ENCODE data around the gene SCUBE1. TPM values are rescaled to one million over a fixed set of nuclear protein-coding genes. Genes with fewer than 3 reads are reported as not detected.

SCUBE1 gene
- total and polyA plus RNA-seq, 2 of the 4 experiments (the other 2 are of a cell fraction): not detected

DNA sequence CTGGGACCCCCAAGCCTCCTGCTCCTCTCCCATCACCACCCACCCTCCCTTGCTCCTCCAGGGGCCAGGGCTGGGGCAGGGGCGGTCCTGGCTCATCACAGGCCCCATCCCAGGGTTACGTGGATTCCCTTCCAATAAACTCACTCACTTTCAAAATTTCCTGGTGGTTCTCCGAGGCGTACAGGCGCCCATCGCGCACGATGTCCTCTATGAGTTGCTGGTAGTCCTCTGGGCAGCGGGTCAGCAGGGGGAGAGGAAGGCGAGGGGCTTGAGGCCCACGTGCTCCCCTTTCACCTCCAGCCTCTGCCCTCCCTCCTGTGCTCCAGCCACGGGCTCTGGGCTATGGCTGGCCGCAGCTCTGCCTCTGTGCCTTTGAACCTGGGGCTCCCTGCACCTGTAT is 135.8 kb downstream of the SCUBE1 start:
- POLR2A ChIA-PET (ENCODE audit: unreplicated experiment): no interaction called here
- H3K27ac ChIP-seq (ENCODE audit: insufficient read depth, low read length): no peak overlapping the region
- no peak overlapping the region for H3K4me3 ChIP-seq (ENCODE audit: insufficient read depth, low read depth, low read length)
- no peak overlapping the region for H2AK5ac ChIP-seq (ENCODE audit: low read depth, low read length)
- peaks cover 21% of the 10 kb centered on the region; the same call in 1 of the 2 replicates for H3K27me3 ChIP-seq (ENCODE audit: control insufficient read depth, insufficient read depth, low read length)
- H3K56ac ChIP-seq (ENCODE audit: extremely low read depth, insufficient read depth, low read length): no peak overlapping the region
- no peaks in the 10 kb centered on the region for H3K36me3 ChIP-seq (ENCODE audit: control insufficient read depth, insufficient read depth, low read length)
- dilution Hi-C loops (cut with HindIII; ENCODE audit: low sequenced_read_pairs, unreplicated experiment): no loop called here
- WGBS, 2 experiments (ENCODE audit: extremely low coverage in 2 of 2, insufficient read length in 1 of 2): 36% methylated on average over 3 of the region's 13 CpGs; no CpG with 5 or more reads in 1 of the 2 experiments
- intact Hi-C loops (cut with micrococcal nuclease): no loop called here
- in situ Hi-C loops (cut with MboI; ENCODE audit: low sequenced_read_pairs): no loop called here
- H3K9me1 ChIP-seq (ENCODE audit: insufficient read depth, low read length): no peaks in the 10 kb centered on the region
- no peak overlapping the region for H2AK9ac ChIP-seq (replicated peaks; ENCODE audit: low read depth, low read length, poor library complexity)
- no peak overlapping the region for H2BK120ac ChIP-seq (ENCODE audit: low read depth, low read length)
- no peak overlapping the region for H2BK20ac ChIP-seq (ENCODE audit: low read depth, low read length)
- no TSS peak for BruUV-seq (replicated peaks)
- no peak overlapping the region for H2AFZ ChIP-seq (replicated peaks; ENCODE audit: low read length, poor library complexity)
- no peak overlapping the region for H3K23ac ChIP-seq (ENCODE audit: low read depth, low read length)
- ATAC-seq (ENCODE audit: low read depth) (no peak), DNase-seq (no peak)
- CTCF ChIA-PET: no interaction called here
- H3K4me1 ChIP-seq (ENCODE audit: control insufficient read depth, insufficient read depth, low read length): peaks cover 2% of the 10 kb centered on the region; the same call in 1 of the 2 replicates
- no peaks in the 10 kb centered on the region for H3K79me1 ChIP-seq (ENCODE audit: low read depth in 1 of 2, low read length in 2 of 2)
- H2BK15ac ChIP-seq (ENCODE audit: low read depth, low read length): no peak overlapping the region
- H3K4ac ChIP-seq (ENCODE audit: low read depth, low read length): no peak overlapping the region
- no peak overlapping the region for H4K5ac ChIP-seq (ENCODE audit: low read depth, low read length)
- H3K9ac ChIP-seq (ENCODE audit: low read depth, low read length): no peak overlapping the region
- H3K14ac ChIP-seq (replicated peaks; ENCODE audit: low read depth, low read length): no peak overlapping the region
- H2BK5ac ChIP-seq (ENCODE audit: low read depth, low read length, poor library complexity, severe bottlenecking): no peak overlapping the region
- no peaks in the 10 kb centered on the region for H4K20me1 ChIP-seq (ENCODE audit: insufficient read depth, low read length)
- no peaks in the 10 kb centered on the region for H3K9me3 ChIP-seq (ENCODE audit: control insufficient read depth, insufficient read depth, low read length)
- no peak overlapping the region for H3K4me2 ChIP-seq (ENCODE audit: low read depth, low read length)
- no peak for TF ChIP-seq POLR2A (IDR thresholded peaks at IDR 0.05; ENCODE audit: low read depth, low read length)
- TF ChIP-seq RCOR1 (IDR thresholded peaks at IDR 0.05; ENCODE audit: insufficient replicate concordance, low read length): no peak
- no peak for TF ChIP-seq MAZ (IDR thresholded peaks at IDR 0.05; ENCODE audit: borderline replicate concordance, low read depth, low read length)
- no peak for TF ChIP-seq BHLHE40 (IDR thresholded peaks at IDR 0.05; ENCODE audit: low read depth, low read length)
- TF ChIP-seq CTCF (conservative IDR thresholded peaks at IDR 0.05; ENCODE audit: low read depth, low read length): no peak
- TF ChIP-seq SMC3 (IDR thresholded peaks at IDR 0.05; ENCODE audit: low read depth, low read length): no peak
- no peak for TF ChIP-seq NFE2L2 (IDR thresholded peaks at IDR 0.05; ENCODE audit: low read depth, low read length)
- no peak for TF ChIP-seq CHD1 (IDR thresholded peaks at IDR 0.05; ENCODE audit: low read depth, low read length)
- no peak for TF ChIP-seq ELK1 (IDR thresholded peaks at IDR 0.05; ENCODE audit: borderline replicate concordance, low read depth, low read length)
- no peak for TF ChIP-seq FOS (IDR thresholded peaks at IDR 0.05; ENCODE audit: low read depth, low read length)
- TF ChIP-seq RAD21 (IDR thresholded peaks at IDR 0.05; ENCODE audit: low read length): no peak
- no peak for TF ChIP-seq MAFK (IDR thresholded peaks at IDR 0.05; ENCODE audit: low read depth, low read length)
- TF ChIP-seq USF2 (IDR thresholded peaks at IDR 0.05; ENCODE audit: low read depth, low read length): no peak
- TF ChIP-seq RFX5 (IDR thresholded peaks at IDR 0.05; ENCODE audit: low read depth, low read length): no peak
- H4K91ac ChIP-seq (ENCODE audit: insufficient read depth, low read depth, low read length): no peak overlapping the region
- no peak overlapping the region for H4K8ac ChIP-seq (ENCODE audit: low read depth in 2 of 2, low read length in 2 of 2)
- H3K18ac ChIP-seq (ENCODE audit: low read depth, low read length): no peak overlapping the region

All from IMR-90 (cell line).